Upper lobe of left lung (tissue), 4 donors: ENCODE measurements around the gene COL9A3.

Experiments used
- CTCF ChIP-seq, 6 experiments: fragments of 450-650 bp in 4 of 6; fragments of 200-600 bp in 2 of 6; sonication (generic) in 2 of 6; IDR thresholded peaks; one replicate each; pipeline ENCODE4 v1.5.1; 2016 to 2019; ENCODE audit warnings: antibody characterized with exemption in 6 of 6
- EP300 ChIP-seq, 4 donors: sonication (generic); formaldehyde crosslinking; IDR thresholded peaks; one replicate each; pipeline ENCODE4 v1.5.1; 2017; ENCODE audit warnings: antibody characterized with exemption in 4 of 4, control low read depth in 2 of 4
- POLR2A ChIP-seq, 4 donors: fragments of 450-650 bp; IDR thresholded peaks; one replicate each; pipeline ENCODE4 v1.5.1; 2016 to 2017; ENCODE audit warnings: antibody characterized with exemption in 4 of 4, mild to moderate bottlenecking in 2 of 4
- POLR2AphosphoS5 ChIP-seq, 2 donors: sonication (generic); formaldehyde crosslinking; IDR thresholded peaks; one replicate each; pipeline ENCODE4 v1.5.1; 2017; ENCODE audit warnings: antibody characterized with exemption in 2 of 2

GRCh38 chr20:62816031-62816883 lies 593 bp upstream of the COL9A3 start:
- TF ChIP-seq CTCF (IDR thresholded peaks at IDR 0.05): no peak
- TF ChIP-seq POLR2A (IDR thresholded peaks at IDR 0.05): no peak
- TF ChIP-seq EP300 (IDR thresholded peaks at IDR 0.05): no peak
- TF ChIP-seq POLR2AphosphoS5 (IDR thresholded peaks at IDR 0.05): no peak
